Activated T-helper 17 cell treated with anti-CD3 and anti-CD28 coated beads, Interleukin-2, amount 50 U/mL, for 72 hours (primary cell): ENCODE data around the gene MGAT5. TPM values are rescaled to one million over a fixed set of nuclear protein-coding genes. Genes with fewer than 3 reads are reported as not detected.
A peak's percentile ranks its signal among the peaks of the same experiment; 100 is the strongest.

Experiments
- ATAC-seq: fragments of 150-1000 bp; cut with Tn5 transposase; replicated peaks from 2 replicates; pipeline ENCODE4 v1.10.0; 2021; ENCODE audit warnings: mild to moderate bottlenecking, moderate library complexity
- H3K27ac Mint-ChIP-seq: one replicate; pipeline ENCODE4 v1.8.0; 2022; ENCODE audit warnings: mixed read lengths
- H3K27me3 Mint-ChIP-seq: one replicate; pipeline ENCODE4 v1.8.0; 2022; ENCODE audit warnings: mixed read lengths
- H3K36me3 Mint-ChIP-seq: one replicate; pipeline ENCODE4 v1.8.0; 2022; ENCODE audit warnings: low read depth, mild to moderate bottlenecking, mixed read lengths
- H3K4me1 Mint-ChIP-seq: one replicate; pipeline ENCODE4 v1.8.0; 2022; ENCODE audit warnings: mixed read lengths
- H3K4me3 Mint-ChIP-seq: one replicate; pipeline ENCODE4 v1.8.0; 2022; ENCODE audit warnings: mild to moderate bottlenecking, mixed read lengths
- H3K9me3 Mint-ChIP-seq: one replicate; pipeline ENCODE4 v1.8.0; 2022; ENCODE audit warnings: mixed read lengths
- total RNA-seq, 2 donors: library from RNA; stranded (reverse); gene quantifications; one replicate each; pipeline ENCODE4 v1.2.3, GENCODE V29; 2022

MGAT5 gene
- total RNA-seq, 2 donors from 2014 or later: 53.0 to 53.1 TPM

DNA sequence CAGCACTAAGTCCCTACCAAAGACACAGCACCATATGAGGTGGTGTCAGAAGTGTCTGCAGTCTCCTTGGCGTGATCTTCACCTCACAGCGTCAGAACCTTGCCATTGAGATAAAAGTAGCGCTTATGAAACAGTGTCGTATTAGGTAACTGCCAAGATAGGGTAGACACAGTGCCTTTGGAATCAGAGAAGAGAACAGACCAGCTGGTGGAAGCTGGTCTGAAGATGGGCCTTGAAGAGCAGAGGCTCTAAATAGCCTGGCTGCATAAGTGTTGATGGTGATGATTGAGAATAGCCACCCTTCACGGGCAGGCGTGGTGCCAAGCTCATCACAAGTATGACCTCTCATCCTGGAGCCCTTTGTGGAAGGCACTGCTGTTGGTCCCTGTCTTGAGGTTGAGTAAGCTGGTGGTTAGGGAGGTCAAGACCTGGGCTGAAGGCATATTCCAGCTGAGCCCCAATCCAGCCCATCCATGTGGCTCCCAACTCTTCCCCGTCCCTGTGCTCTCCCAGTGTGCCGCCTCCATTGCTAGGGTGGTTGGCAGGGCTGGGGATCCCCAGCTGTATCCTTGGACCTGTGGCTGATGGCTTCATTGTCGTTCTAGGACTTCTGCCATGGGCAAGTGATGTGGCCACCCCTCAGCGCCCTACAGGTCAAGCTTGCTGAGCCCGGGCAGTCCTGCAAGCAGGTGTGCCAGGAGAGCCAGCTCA, 187.4 kb downstream of the MGAT5 start:
- Mint-ChIP-seq H3K36me3 (peaks cover 71% of the 10 kb centered on the region), H3K9me3 (no peaks in the 10 kb centered on the region), H3K4me1 (no peaks in the 10 kb centered on the region), H3K27me3 (no peaks in the 10 kb centered on the region), H3K4me3 (no peak overlapping the region), H3K27ac (peak overlapping the region; percentile 56)
- ATAC-seq: no peak

GRCh38 chr2:134443814-134444480, 190.1 kb downstream of the MGAT5 start:
- H3K4me3 Mint-ChIP-seq: no peak overlapping the region
- no peaks in the 10 kb centered on the region for H3K9me3 Mint-ChIP-seq
- H3K27ac Mint-ChIP-seq: no peak overlapping the region
- H3K4me1 Mint-ChIP-seq: peaks cover 4% of the 10 kb centered on the region
- peaks cover 73% of the 10 kb centered on the region for H3K36me3 Mint-ChIP-seq
- no peaks in the 10 kb centered on the region for H3K27me3 Mint-ChIP-seq
- ATAC-seq: no peak

DNA sequence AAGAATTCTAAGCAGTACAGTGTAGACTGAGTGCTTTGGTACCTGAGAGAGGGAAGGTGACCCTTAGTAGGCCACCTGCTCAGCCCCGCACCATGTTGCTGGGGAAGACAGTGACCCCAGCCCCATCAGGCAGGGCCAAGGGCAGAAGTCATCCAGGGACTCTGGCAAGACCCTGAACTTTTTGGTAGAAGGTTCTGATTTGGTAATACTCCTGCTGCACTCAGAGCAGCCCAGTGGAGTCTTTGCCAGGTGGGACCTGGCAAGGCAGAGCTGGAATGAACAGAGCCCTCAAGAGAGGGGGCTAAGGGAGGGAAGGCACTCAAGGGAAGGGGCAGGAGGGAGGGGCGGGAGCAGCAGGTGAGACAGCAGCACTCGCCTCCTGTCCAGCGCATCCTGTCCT, 191.2 kb downstream of the MGAT5 start:
- Mint-ChIP-seq H3K27ac (peak overlapping the region; percentile 30), H3K4me3 (no peak overlapping the region), H3K4me1 (peaks cover 4% of the 10 kb centered on the region), H3K27me3 (no peaks in the 10 kb centered on the region), H3K9me3 (no peaks in the 10 kb centered on the region), H3K36me3 (peaks cover 74% of the 10 kb centered on the region)
- no peak for ATAC-seq

- H3K27ac Mint-ChIP-seq: peak overlapping the region; percentile 36
- no peak overlapping the region for H3K4me3 Mint-ChIP-seq
- no peak for ATAC-seq
- no peaks in the 10 kb centered on the region for H3K27me3 Mint-ChIP-seq
- H3K36me3 Mint-ChIP-seq: peaks cover 75% of the 10 kb centered on the region
- H3K9me3 Mint-ChIP-seq: no peaks in the 10 kb centered on the region
- H3K4me1 Mint-ChIP-seq: peaks cover 4% of the 10 kb centered on the region
These were observed 192.1 kb downstream of the MGAT5 start for GRCh38 chr2:134445985-134446382.

DNA sequence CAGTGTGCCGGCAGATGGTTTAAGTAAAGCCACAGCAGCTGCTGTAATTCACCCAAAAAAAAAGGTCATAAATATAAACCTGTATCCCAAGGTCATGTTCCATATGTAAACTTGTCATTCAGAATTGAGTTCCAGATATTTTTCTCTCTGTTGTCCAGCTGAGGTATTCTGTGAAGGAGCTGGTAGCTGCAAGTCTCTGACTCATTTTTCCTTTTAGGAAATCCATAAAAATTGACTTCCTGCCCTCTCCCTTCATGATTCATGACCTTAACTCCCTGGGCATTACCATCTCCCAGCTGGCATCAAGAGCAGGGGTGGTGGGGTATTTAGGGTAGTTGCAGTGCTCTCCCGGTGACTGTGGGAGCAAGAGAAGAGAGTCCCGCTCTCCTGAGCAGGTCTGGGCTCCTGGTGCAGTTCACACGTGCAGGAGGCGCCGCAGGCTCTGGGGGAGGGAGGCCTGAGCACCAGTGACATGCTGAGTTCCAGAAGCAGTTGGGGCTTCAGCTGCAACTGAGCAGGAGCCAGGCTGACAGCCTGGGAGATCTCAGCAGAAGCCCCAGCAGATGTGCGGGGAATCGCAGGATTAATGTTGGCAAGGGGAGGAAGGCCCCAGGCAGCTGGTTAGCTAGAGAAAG, 192.6 kb downstream of the MGAT5 start:
- H3K4me3 Mint-ChIP-seq: no peak overlapping the region
- H3K9me3 Mint-ChIP-seq: no peaks in the 10 kb centered on the region
- peak overlapping the region; percentile 36 for H3K27ac Mint-ChIP-seq
- no peaks in the 10 kb centered on the region for H3K27me3 Mint-ChIP-seq
- peaks cover 4% of the 10 kb centered on the region for H3K4me1 Mint-ChIP-seq
- peaks cover 79% of the 10 kb centered on the region for H3K36me3 Mint-ChIP-seq
- no peak for ATAC-seq

DNA sequence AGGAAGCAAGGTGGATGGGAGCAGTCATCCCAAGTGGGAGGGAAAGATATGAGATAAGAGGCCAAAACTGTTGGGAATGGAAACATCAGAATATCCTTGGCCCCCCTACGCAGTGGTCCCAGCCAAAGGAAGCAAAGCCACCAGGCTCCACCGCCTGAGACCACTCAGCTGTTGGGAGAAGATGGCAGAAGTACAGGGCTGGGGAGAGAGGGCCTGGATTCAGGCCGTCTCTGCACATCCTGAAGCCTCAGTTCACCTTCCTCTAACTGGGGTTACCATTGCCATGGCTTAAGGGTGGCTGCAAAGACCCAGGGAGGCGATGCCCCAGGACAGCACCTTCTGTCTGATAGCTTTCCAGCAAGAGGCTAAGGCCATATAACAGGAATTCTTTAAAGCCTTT, 193.8 kb downstream of the MGAT5 start:
- Mint-ChIP-seq H3K4me3 (no peak overlapping the region), H3K27me3 (no peaks in the 10 kb centered on the region), H3K9me3 (no peaks in the 10 kb centered on the region), H3K4me1 (peaks cover 4% of the 10 kb centered on the region), H3K36me3 (peaks cover 75% of the 10 kb centered on the region), H3K27ac (no peak overlapping the region)
- ATAC-seq: no peak

DNA sequence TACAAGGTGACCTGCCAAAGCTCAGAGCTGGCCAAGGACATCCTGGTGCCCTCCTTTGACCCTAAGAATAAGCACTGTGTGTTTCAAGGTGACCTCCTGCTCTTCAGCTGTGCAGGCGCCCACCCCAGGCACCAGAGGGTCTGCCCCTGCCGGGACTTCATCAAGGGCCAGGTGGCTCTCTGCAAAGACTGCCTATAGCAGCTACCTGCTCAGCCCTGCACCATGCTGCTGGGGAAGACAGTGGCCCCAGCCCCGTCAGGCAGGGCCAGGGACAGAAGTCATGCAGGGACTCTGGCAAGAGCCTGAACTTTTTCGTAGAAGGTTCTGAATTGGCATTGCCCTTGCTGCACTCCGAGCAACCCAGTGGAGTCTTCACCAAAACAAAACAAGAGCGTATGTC, 194.8 kb downstream of the MGAT5 start:
- Mint-ChIP-seq H3K27ac (peak overlapping the region; percentile 54), H3K4me1 (peaks cover 4% of the 10 kb centered on the region)
- no peak for ATAC-seq

DNA sequence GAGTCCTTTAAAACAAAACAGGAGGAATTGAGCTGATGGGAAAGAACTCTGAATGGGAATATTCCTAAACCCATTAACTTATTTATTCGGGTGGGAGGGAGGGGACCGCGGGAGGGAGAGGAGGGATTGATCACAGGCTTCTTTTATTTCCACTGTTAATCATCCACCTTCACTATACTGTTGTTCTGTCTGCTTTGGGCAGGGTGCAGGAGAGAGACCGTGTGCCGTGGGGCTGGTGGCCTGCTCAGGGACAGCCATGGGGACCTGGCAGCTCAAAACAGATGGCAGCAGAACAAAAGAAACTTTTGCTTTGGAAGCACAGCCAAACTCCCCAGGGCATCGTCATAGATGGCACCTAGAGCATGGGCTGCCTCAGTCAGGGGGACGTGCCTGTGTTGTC, 195.3 kb downstream of the MGAT5 start:
- peak overlapping the region; percentile 54 for H3K27ac Mint-ChIP-seq
- no peak overlapping the region for H3K4me3 Mint-ChIP-seq
- peaks cover 72% of the 10 kb centered on the region for H3K36me3 Mint-ChIP-seq
- no peaks in the 10 kb centered on the region for H3K9me3 Mint-ChIP-seq
- peaks cover 4% of the 10 kb centered on the region for H3K4me1 Mint-ChIP-seq
- H3K27me3 Mint-ChIP-seq: no peaks in the 10 kb centered on the region
- no peak for ATAC-seq

More for the DNA sequence above, 194.8 kb downstream of the MGAT5 start:
- H3K27me3 Mint-ChIP-seq: no peaks in the 10 kb centered on the region
- peaks cover 72% of the 10 kb centered on the region for H3K36me3 Mint-ChIP-seq
- no peaks in the 10 kb centered on the region for H3K9me3 Mint-ChIP-seq
- H3K4me3 Mint-ChIP-seq: no peak overlapping the region

GRCh38 chr2:134449751-134450513, 196.1 kb downstream of the MGAT5 start:
- peaks cover 4% of the 10 kb centered on the region for H3K4me1 Mint-ChIP-seq
- H3K27me3 Mint-ChIP-seq: no peaks in the 10 kb centered on the region
- H3K4me3 Mint-ChIP-seq: no peak overlapping the region
- no peaks in the 10 kb centered on the region for H3K9me3 Mint-ChIP-seq
- peaks cover 71% of the 10 kb centered on the region for H3K36me3 Mint-ChIP-seq
- peak overlapping the region; percentile 70 for H3K27ac Mint-ChIP-seq
- ATAC-seq: no peak

DNA sequence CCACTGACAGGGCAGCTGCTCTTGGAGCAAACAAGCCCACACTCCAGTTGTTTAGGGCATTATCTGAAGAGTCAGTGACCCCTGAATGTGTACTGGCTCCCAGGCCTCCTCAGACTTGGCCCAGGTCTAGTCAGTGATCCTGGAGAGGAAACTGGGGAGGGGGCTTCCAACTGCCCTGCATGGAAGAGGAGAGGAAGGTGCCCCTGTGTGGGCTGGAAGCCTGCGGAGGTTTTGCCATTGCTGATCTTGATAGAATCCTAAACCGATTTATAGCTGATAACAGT, 197.4 kb downstream of the MGAT5 start:
- peaks cover 68% of the 10 kb centered on the region for H3K36me3 Mint-ChIP-seq
- H3K9me3 Mint-ChIP-seq: no peaks in the 10 kb centered on the region
- H3K4me3 Mint-ChIP-seq: no peak overlapping the region
- H3K27ac Mint-ChIP-seq: peak overlapping the region; percentile 70
- H3K27me3 Mint-ChIP-seq: no peaks in the 10 kb centered on the region
- peaks cover 4% of the 10 kb centered on the region for H3K4me1 Mint-ChIP-seq
- ATAC-seq: no peak

GRCh38 chr2:134452042-134452733, 198.3 kb downstream of the MGAT5 start:
- no peaks in the 10 kb centered on the region for H3K9me3 Mint-ChIP-seq
- H3K36me3 Mint-ChIP-seq: peaks cover 59% of the 10 kb centered on the region
- H3K4me1 Mint-ChIP-seq: peaks cover 4% of the 10 kb centered on the region
- H3K4me3 Mint-ChIP-seq: no peak overlapping the region
- H3K27me3 Mint-ChIP-seq: no peaks in the 10 kb centered on the region
- H3K27ac Mint-ChIP-seq: no peak overlapping the region
- ATAC-seq: no peak

DNA sequence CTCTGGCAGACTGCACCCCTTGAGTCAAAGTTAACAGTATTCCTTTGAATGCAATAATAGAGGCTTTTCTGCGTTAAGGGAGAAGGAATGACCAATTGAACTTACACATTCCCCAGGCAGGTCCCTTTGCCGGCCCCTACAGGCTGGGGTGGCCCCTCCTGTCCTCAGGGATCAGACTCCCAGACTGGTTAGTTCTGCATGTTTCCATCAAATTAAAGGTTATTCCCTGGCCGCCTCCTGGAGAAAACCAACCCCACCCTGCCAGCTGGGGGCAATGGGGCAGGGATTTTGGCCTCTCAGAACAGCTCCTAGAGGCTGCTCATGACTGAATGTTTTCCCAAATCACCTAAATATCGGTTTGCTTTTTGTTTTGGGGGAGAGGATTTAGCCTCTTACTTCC, 199.6 kb downstream of the MGAT5 start:
- H3K4me3 Mint-ChIP-seq: no peak overlapping the region
- H3K27me3 Mint-ChIP-seq: no peaks in the 10 kb centered on the region
- no peak for ATAC-seq
- H3K36me3 Mint-ChIP-seq: peaks cover 49% of the 10 kb centered on the region
- H3K9me3 Mint-ChIP-seq: no peaks in the 10 kb centered on the region
- no peak overlapping the region for H3K27ac Mint-ChIP-seq
- H3K4me1 Mint-ChIP-seq: no peaks in the 10 kb centered on the region

GRCh38 chr2:134453973-134454372, 200.1 kb downstream of the MGAT5 start:
- no peak overlapping the region for H3K27ac Mint-ChIP-seq
- no peaks in the 10 kb centered on the region for H3K4me1 Mint-ChIP-seq
- no peak for ATAC-seq
- no peaks in the 10 kb centered on the region for H3K27me3 Mint-ChIP-seq
- H3K9me3 Mint-ChIP-seq: no peaks in the 10 kb centered on the region
- H3K36me3 Mint-ChIP-seq: peaks cover 44% of the 10 kb centered on the region
- H3K4me3 Mint-ChIP-seq: no peak overlapping the region

- Mint-ChIP-seq H3K36me3 (peaks cover 40% of the 10 kb centered on the region), H3K27ac (no peak overlapping the region), H3K4me3 (no peak overlapping the region), H3K9me3 (no peaks in the 10 kb centered on the region), H3K4me1 (no peaks in the 10 kb centered on the region), H3K27me3 (no peaks in the 10 kb centered on the region)
- no peak for ATAC-seq
These were observed 200.6 kb downstream of the MGAT5 start for GRCh38 chr2:134454426-134454825.
